AG08396 (cell line): ENCODE measurements around the gene RPL31.

ENCODE experiments used
- DNase-seq: peaks from one replicate; pipeline ENCODE4 v3.0.0; 2012; ENCODE audit warnings: low spot score, mixed read lengths

The RPL31 gene

DNA sequence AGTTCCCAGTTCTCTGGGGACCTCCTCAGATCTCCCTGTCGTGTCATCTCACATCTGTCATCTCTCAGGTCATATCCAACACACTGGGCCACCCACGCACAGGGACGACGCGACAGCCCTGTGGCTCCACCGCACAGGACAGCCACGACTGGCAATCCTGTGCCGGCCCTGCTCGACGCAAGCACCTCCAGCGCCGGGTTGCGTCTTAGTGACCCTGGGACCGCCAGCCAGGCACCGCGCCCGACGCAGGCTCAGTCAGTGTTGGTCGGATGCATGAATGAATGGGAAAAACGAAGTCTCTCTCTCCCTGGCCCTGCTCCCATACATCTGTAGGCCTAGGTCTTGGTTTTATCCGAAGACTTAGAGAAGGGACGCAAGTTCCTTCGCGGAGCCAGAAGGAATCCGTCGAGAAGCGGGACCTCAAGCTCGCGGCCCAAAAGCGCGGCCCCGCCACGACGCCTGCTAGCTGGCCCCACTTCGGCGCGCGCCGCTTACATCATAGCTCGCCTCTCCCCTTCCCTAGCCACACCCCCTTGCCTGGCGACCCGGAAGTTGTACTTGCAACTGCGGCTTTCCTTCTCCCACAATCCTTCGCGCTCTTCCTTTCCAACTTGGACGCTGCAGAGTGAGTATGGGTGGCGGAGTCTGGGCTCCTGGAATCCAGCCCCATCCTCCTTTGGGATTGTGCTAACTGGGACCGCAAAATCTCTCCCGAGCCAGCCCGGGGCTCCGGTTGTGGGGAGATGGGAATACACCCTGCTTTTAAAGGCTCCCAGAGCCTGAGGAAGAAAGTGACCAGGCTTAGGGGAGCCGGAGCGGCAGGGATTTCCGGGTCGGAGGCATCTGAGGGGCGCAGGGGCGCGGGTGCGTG, at the start of gene RPL31:
Gene RPL31 (plus strand): TSS at position 599 of the 871 bp plus-strand sequence. CDS start 413 bp downstream, outside the sequence.
- peak; percentile 98 for DNase-seq

DNA sequence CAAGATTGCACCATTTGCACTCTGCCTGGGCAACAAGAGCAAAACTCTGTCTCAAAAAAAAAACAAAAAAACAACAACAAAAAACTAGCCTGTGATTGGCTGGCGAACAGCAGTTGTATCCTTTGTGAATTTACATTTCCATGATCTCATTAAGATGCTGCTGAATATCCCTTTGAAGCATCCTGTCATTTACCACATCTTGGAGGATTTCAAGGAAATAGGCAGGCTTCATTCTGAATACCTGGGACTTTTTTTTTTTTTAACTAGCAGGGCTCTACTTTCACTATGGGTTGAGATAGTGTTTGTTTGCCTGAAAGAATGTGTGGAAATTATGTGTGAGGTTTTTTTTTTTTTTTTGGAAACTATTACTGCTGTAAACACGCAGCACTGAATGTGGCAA, 49.6 kb upstream of the RPL31 start:
- no peak for DNase-seq

DNA sequence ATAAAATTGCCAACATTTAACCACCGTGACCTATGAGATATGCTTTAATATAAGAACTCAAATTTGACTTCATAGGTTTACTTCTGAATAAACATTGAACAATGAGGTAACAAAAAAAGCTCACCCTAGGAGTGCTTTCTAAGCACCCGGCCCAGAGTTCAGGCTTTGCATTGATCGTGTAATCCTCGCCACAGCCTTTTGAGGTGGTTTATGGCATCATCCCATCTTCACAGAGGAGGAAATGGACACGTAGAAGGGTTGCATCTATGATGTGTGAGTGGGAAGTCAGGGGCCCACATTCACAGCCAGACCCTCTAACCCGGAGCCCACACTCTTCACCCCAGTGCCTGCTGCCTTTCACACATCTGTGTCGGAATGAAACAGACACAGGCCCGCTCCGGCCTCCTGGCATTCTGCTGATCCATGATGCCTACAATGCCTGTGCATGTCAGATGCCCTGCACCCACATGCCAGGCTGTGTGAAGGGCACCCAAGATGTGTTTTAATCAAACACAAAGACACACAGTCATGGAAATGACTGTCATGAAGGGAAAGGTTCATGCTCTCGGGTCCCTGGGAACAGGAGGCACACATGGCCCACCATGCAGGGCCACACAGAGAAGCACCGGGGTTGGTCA, 48.6 kb upstream of the RPL31 start:
- no peak for DNase-seq

DNA sequence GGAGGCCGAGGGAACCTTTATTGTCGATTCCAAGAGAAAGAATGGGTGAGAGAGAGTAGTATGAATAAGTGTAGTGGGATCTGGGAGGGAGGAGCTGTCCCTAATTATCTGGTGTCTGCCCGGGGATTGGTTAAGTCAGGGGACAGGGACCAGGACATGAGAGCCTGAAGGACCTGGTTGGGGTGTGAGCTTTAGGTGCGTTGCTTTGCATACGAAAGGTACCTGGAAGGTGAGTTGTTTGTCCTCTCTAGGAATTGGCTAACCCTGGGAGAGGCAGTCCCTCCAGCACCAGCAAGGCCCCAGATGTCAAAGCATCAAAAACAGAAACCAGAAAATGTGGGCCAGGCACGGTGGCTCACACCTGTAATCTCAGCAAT, 48.1 kb upstream of the RPL31 start:
- no peak for DNase-seq

DNA sequence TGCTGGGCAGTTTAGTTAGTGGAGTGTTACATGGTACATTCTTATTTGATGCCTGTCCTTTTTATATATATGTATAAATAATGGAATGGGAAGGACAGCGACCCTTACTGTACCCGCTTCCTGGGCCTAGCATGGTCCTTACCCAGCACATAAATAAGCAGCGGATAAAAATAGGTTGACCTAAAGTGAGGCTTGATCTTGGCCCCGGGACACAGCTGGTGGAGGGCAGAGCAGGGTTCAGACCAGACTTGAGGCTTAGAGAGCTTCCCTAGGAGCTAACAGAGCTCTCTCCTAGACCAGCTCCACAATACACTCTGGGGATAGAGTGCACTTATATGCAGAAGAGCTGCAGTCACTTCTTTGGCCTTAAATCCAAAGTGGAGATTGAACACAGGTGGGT, 46.9 kb upstream of the RPL31 start:
- DNase-seq: no peak

DNA sequence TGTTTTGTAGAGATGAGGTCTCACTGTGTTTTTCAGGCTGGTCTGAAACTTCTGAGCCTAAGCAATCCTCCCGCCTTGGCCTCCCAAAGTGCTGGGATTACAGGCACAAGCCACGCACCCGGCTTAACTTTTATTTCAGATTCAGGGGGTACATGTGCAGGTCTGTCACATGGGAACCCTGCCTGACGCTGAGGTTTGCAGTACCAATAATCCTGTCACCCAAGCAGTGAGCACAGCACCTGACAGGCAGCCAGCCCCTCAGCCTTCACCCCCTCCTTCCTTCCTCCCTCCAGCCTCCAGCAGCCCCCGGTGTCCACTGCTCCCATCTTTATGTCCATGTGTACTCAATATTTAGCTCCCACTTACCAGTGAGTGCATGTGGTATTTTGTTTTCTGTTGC, 46.0 kb upstream of the RPL31 start:
- DNase-seq: no peak

DNA sequence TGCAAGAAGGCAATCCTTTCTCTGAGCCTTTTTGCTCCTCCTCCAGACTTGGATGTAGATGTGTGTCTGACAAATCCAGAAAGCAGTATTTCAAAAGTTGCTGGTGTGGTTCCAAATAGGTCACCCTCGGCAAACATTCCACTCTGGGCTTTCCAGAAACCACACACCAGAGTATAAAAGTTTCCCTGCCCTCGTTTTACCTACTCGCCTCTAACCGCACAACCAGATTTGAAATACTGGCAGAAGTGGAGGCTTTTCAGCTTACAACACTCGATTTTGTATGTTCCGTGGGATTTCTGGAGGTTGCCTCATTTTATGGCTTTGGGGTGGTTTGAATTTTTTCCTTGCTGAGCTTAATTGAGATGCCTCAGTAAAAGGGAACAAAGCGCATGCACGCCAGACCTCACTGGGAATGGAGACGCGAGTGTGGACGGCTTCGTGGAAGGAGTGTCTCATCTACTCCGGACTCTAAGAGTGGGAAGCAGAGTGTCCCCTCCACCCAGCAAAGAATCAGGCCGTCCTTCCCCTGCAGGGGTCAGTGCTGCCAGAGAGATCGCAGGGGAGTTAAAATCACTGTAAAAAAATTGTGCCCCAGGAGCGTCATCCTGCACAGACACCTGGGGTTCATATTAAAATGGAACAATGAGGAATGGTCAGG, 44.0 kb upstream of the RPL31 start:
- DNase-seq: peak; percentile 85

DNA sequence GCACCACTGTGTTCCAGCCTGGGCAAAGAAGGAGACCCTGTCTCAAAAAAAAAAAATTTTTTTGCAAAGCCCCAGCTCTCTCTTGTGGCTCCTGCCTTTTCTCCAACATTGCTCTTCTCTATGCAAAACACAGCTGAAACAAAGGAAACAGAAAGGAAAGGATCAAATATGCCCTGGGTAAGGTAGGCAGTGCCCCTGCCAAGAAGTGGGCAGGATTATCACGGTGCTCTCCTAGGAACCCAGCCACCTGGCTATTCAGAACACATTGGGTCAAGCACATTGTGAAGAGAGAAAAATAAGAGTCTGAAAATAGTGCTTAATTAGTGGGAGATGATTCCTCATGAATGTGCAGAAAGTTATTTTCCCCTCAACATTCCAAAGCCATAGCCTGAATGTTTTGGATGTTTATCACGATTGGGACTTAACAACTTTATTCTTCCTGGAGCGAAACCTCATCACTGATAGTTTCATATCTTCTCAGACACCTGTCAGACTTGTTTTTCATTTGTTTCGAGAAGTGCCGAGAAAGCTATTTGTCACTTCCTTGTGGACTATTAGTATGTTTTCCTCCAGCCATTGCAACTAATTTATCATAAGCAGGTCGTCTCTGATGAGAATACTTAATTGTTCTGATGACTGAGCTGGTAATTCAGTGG, 42.7 kb upstream of the RPL31 start:
- peak; percentile 38 for DNase-seq

DNA sequence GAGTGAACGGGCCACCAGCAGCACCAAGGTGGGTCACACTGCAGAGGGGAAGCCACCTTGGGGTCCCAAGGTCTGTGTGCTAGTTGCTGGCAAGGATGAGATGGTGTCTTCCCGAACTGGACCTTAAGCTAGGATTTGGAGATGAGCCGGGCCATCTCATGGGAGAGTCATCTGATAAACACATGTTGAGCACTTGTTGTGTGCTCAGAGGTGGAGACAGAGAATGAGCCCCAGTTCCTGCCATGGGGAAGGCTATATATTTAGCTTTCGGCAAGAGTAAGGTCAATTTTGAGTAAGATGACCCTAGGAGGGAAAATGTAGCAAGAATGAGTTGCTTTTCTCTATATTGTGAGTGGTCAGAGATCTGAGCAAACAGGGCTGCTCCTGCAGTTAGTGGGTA, 41.4 kb upstream of the RPL31 start:
- DNase-seq: no peak

DNA sequence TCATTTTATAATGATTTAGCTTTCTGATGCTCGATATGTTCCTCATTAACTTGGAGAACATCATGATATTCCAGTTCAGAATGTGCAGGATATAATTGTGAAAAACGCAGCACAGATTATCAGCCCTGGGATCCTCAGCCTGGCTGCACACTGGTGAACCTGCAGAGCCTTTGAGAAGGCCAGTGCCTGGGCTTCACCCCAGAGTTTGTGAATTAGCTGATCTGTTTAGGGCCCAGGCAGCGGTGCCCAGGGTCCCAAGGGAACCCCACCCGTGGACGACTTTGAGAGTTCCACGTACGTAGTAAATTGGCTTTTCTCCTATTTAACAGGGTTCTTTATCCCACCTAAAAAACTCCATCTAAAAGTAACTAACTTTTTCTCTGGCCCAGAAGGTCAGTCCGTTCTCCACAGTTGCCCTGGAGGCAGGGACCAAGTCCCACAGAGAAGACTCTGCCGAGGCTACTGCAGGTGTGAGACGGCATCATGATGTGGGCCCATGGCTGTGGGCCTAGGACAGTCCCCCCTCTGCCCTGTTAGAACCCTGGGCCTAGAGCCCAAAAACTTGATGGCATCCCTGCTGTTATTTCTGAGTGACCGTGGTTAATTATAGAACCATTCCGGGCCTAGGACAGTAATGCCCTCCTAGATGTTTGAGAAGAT, 39.6 kb upstream of the RPL31 start:
- DNase-seq: no peak

DNA sequence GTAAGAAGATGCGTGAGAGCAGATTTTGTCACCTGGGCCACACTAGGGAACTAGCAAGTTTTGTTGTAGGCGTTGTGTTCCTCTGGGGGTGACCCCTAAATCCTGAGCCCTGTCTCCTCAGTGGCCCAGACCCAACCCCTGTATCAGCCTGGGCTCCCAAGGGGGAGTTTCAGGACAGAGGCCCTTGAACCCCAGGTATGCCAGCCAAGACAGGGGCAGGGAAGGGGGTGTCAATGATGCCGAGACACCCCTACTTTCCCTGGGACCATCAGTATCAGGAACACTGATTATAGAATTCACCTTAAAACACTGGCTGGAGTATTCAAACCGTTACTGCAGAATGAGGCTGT, 39.1 kb upstream of the RPL31 start:
- no peak for DNase-seq

DNA sequence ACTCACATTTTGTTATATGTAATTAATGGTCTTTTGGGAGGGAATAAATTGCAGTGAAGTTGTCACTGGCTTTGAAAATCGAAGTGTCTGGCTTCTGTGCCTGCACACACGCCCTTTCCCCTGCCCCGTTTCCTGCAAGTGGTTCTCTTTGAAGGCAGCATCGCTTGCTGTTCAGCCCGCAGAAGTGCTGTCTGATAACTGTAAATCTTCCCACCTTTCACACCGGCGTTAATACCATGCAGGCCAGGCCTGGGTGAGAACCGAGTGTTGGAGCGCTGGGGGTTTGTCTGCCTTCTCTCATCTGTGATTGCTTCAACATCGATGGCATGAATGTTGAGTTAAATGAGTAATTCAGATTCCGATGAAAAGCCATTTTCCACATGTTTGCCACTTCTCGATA, 37.9 kb upstream of the RPL31 start:
- no peak for DNase-seq

DNA sequence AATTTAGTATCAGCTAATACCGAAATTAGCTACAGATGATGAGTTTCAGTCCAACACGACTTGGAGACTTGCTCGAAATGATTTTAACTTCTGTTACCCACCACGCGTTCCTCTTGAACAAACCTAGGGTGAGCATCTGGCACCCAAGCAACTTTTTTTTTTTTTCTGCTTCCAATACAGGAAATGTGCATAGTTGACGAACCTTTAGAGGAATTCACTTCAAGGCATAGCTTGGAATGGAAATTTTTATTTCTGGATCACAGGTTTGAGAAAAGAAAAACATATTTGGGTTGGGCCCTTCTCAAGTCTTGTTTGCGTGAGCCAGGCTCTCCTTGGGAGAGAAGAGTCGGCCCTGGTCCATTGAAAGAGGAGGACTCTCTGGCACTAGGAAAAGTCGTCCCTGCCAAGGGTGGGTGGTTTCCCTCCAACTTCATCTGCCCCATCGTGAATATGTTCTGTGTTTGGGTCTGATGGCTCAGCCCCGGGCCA, 37.4 kb upstream of the RPL31 start:
- DNase-seq: no peak

DNA sequence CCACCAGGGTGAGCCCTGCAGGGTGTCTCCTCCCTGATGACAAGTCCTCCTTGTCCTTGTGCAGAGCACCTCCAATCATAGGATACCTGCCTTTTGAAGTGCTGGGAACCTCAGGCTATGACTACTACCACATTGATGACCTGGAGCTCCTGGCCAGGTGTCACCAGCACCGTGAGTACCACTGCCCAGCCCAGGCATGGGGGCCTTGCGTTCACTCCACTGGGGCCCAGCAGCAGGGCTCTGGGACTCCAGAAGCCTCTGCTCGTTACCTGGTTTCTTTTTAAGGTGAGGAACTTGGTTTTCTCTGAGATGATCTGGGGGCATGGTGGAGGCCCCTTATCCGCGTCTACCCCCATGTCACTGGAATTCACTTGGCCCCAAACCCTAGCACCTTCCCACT, 36.5 kb upstream of the RPL31 start:
- no peak for DNase-seq

DNA sequence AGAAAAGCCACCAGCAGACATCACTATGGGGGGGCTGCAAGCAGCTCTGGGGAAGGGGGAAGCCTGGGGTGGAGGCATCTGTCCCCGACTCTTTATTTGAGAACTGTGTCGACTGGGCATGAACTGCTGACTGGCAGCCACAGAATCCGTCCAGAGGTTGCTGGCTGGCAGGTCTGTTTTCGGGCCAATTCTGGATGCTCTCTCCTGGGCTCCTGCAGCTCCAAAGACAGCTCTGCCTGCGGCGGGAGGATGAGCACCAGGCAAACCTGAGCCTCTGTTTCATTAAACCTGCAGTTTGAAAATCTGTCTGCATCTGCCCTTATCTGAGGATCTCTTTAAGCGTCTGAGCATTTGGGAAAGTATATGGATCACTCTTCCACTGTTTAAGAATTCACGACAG, 34.4 kb upstream of the RPL31 start:
- no peak for DNase-seq

DNA sequence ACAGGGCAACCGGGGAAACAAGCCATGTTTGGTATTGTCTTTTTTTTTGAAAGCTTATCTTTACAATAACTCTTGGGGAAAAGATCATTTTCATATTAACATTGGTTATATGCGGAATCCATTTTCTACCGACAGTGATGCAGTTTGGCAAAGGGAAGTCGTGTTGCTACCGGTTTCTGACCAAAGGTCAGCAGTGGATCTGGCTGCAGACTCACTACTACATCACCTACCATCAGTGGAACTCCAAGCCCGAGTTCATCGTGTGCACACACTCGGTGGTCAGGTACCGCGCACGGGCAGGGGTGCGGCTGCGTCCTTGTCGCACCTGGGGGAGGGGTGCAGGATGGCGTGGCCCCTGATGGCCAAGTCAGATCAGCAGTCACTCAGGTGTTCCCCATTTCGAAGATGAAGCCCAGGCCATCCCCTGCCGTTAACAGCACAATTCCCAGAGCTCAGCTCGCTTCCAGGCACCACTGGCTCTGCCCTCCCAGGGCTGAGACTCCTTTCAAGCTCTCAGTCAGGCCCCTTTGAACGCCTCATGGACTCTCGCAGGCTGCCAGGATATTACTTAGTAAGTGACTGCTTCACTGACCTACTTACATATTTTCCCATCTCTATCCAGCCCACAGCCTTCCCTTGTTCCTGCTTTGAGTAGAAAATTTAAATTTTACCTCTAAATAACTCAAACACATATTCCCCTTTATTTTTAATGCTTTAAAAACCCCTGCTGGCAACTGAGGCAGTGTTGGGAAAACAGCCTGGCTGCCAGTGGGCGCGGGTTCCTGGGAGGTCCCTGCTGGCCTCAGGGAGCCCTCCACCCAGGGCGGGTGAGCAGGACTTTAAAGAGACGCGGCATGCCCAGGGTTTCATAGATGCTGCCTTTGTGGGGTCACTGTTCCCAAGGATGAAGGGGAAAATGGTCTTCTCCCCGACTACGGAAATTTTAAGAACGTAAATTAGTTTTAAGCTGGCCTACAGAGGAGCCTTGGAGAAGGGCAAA, 33.6 kb upstream of the RPL31 start:
- DNase-seq: no peak

DNA sequence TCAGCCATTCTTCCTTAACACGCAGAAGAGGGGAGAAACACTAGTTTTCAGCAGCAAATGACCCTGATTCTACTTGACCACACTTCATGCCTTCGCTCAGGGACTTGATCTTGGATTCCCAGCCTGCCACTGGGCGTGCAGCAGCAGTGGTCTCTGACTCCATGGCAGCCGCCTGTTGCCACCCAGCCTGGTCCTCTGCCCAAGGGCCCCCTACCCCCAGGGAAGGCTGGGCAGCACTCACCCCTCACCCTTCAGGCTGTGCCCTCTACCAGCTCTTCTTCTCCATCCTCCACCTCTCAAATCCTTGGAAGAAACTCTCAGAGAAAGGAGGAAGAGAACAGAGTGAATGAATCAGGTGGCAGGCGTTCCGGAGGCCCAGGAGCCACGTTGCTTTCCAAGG, 32.1 kb upstream of the RPL31 start:
- no peak for DNase-seq

DNA sequence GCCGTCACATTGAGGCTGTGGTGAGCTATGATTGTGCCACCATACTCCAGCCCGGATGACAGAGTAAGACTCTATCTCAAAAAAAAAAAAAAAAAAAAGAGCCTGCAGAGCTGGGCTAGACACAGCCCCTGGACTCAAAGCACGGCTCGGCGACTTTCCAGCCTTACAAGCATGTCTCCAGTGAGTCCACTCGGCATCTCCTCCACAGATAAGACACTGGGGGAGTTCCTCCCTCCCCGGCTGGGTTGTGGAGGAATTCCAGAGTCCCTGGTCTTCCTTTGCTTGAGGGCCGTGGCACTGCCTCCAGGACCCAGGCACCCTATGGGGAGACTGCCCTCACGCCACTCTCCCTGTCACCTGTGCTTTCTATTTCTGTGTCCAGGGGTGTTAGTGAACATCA, 30.9 kb upstream of the RPL31 start:
- DNase-seq: no peak

DNA sequence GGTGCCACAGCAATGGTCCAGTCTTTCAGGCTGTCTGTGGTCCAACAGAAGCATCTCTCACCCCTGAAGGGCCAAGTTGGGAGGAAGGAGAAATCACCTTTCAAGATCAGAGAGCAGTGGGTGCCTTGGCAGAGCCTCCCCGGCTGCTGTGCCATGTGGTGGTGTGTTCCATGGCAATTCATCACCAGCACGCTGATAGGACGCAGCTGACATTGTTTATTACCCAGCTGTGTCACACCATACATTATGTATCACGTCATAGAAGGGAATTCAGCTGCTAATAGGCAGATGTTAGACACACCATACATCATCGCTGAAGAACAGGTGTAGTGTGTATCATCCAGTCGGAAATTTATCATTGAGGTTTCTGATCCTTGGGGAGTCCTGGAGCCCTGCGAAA, 29.6 kb upstream of the RPL31 start:
- no peak for DNase-seq

DNA sequence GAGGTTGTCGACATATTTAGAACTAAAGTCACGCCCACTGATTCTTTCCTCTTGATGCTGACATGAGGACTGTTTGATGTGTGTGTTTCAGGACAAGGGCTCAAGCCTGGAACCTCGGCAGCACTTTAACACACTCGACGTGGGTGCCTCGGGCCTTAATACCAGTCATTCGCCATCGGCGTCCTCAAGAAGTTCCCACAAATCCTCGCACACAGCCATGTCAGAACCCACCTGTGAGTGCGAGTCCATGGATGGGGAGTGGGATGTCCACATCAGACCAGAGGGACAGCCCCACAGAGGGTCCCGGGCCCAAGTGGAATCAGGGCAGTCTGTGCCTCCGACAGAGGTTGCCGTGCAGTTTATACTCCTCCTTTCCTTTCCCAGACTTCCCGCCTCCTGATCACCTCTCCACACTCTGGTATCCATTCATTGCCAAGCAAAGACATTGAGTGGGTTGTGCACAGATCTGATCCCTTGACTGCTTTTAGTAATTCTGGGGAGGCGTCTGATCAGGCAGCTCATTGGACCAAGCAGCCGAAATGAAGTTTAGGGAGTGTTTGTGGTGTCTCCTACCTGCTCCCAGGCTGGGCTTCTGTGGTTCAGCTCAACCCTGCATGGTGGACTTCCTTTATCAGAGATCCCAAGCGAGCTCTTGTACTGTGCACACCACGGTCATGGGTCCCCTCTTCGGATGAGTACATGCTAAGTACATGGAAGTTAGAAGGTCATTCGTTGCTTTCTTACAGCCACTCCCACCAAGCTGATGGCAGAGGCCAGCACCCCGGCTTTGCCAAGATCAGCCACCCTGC, 27.2 kb upstream of the RPL31 start:
- DNase-seq: no peak
